Measurements from ENCODE around the gene DKK2. TPM values are rescaled to one million over a fixed set of nuclear protein-coding genes. Genes with fewer than 3 reads are reported as not detected.

The DKK2 gene, protein sequence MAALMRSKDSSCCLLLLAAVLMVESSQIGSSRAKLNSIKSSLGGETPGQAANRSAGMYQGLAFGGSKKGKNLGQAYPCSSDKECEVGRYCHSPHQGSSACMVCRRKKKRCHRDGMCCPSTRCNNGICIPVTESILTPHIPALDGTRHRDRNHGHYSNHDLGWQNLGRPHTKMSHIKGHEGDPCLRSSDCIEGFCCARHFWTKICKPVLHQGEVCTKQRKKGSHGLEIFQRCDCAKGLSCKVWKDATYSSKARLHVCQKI
- not detected in 2 replicates for total RNA-seq

DNA sequence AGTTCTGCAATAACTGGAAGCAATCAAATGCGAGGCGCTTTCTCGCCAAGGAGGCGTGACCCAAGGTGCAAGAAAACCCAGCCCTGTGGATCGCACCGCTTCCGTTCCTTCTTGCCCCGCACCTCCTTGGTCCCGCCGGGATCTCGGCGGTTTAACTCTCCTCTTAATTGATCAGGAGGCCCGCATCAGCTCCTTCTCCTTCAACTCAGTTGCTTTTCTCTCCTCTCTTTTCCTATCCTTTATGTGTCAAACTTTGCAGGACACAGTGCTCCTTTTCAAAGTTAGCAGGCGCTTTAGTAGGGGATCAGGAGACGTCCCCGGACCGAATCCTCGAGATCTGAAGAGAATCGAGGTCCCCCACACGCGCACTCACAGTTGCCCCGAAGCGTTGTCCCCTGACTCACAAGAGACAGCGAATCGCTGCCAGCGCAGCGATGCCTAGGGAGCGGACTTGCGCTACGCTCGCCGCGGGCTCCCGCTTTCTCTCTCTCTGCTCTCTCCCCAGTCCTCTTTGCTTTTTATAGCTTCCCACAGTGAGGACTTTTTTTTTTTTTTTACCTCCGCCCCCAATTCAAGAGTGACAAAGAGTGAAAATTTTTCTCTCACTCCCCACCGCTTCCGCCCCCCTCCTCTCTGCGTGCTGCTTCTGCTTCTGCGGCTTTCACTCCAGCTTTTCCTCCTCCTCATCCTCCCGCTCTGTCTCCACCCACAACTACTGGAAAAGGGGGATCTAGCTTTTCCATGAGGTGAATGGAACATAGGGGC lies at the start of gene DKK2:
DKK2 (minus strand) TSS at position 495 of the 765 bp plus-strand sequence. CDS start 722 bp downstream, outside the sequence.
- Mint-ChIP-seq H3K9me3 (no peaks in the 10 kb centered on the region), H3K27ac (no peak within 1 kb of the TSS), H3K27me3 (ENCODE audit: low read depth) (peaks cover 61% of the 10 kb centered on the region)

DNA sequence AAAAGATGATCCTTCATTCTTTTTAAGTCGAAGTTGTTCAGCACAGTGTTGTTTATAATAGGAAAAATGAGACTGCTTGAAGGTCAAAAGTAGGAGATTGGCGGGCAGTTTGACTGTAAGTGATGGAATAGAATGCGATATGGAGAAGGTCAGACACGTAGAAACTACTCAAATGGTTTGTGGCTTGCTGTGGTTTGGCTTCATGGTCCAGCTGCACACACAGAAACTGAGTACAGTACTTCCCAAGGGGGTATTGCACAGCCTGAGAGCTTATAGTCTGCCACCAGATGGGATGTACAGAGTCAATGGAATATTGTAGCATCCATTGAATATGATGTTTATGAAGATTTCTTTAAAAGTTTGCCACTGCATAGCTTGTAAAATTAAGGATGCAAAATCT lies 41.1 kb upstream of the DKK2 start:
- no peak overlapping the region for H3K27ac Mint-ChIP-seq
- H3K4me1 Mint-ChIP-seq (ENCODE audit: low read depth): no peaks in the 10 kb centered on the region
- H3K36me3 Mint-ChIP-seq (ENCODE audit: low read depth): no peaks in the 10 kb centered on the region
- no peak for DNase-seq (ENCODE audit: low spot score)
- intact Hi-C loops (cut with micrococcal nuclease): no loop called here
- H3K9me3 Mint-ChIP-seq: no peaks in the 10 kb centered on the region
- no peaks in the 10 kb centered on the region for H3K27me3 Mint-ChIP-seq (ENCODE audit: low read depth)
- H3K4me3 Mint-ChIP-seq (ENCODE audit: low read depth): no peak overlapping the region

More for the DNA sequence above, at the start of gene DKK2:
- intact Hi-C loops (cut with micrococcal nuclease): loop anchor here (10.0 kb wide), 1 partner anchor 149 kb away; no protein-coding TSS in a partner anchor
- DNase-seq (ENCODE audit: low spot score): peak; percentile 7
- H3K36me3 Mint-ChIP-seq (ENCODE audit: low read depth): no peaks in the 10 kb centered on the region
- peak within 1 kb of the TSS; percentile 77 for H3K4me3 Mint-ChIP-seq (ENCODE audit: low read depth)
- H3K4me1 Mint-ChIP-seq (ENCODE audit: low read depth): peaks cover 27% of the 10 kb centered on the region

DNA sequence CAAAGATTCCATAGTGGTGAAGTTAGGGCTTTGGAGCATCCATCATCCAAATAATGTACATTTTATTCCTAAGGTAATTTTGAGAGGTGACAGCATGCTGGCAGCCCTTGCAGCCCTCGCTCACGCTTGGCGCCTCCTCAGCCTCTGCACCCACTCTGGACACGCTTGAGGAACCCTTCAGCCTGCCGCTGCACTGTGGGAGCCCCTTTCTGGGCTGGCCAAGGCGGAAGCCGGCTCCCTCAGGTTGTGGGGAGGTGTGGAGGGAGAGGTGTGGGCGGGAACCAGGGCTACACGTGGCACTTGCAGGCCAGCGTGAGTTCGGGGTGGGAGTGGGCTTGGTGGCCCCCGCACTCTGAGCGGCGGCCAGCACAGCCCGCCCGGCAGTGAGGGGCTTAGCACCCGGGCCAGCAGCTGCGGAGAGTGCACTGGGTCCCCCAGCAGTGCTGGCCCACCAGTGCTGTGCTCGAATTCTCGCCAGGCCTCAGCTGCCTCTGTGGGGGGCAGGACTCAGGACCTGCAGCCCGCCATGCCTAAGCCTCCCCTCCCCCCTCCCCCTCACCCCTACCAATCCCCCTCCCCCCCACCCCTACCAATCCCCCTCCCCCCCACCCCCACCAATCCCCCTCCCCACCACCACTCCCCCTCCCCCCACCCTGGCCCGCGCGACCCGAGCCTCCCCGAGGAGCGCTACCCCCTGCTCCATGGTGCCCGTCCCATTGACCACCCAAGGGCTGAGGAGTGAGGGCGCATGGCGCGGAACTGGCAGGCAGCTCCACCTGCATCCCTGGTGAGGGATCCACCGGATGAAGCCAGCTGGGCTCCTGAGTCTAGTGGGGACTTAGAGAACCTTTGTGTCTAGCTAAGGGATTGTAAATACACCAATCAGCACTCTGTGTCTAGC lies 37.0 kb upstream of the DKK2 start:
- no peak for DNase-seq (ENCODE audit: low spot score)
- no peaks in the 10 kb centered on the region for H3K9me3 Mint-ChIP-seq
- no peak overlapping the region for H3K4me3 Mint-ChIP-seq (ENCODE audit: low read depth)
- no peaks in the 10 kb centered on the region for H3K36me3 Mint-ChIP-seq (ENCODE audit: low read depth)
- intact Hi-C loops (cut with micrococcal nuclease): no loop called here
- H3K4me1 Mint-ChIP-seq (ENCODE audit: low read depth): peaks cover 2% of the 10 kb centered on the region
- H3K27ac Mint-ChIP-seq: no peak overlapping the region
- no peaks in the 10 kb centered on the region for H3K27me3 Mint-ChIP-seq (ENCODE audit: low read depth)

DNA sequence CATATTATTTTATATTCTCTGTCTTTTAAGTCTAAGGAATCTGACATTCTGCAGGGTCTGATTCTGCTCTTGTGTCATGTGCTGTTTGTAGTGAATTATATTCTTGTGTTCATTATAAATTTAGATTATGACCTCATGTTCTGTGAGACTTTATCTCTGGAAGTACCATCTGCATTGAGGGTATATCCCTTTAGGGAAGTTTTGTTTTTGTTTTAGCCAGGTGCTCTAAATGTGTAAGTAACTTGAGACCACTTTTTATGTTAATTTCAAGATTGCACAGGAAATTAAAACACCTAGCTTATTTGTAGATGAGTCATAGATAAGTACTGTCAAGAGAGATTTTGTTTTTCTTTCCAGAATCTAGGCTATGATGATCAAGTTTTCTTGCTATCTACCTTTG lies 35.0 kb upstream of the DKK2 start:
- H3K4me3 Mint-ChIP-seq (ENCODE audit: low read depth): no peak overlapping the region
- DNase-seq (ENCODE audit: low spot score): no peak
- peaks cover 2% of the 10 kb centered on the region for H3K4me1 Mint-ChIP-seq (ENCODE audit: low read depth)
- no peaks in the 10 kb centered on the region for H3K27me3 Mint-ChIP-seq (ENCODE audit: low read depth)
- no peak overlapping the region for H3K27ac Mint-ChIP-seq
- H3K36me3 Mint-ChIP-seq (ENCODE audit: low read depth): no peaks in the 10 kb centered on the region
- H3K9me3 Mint-ChIP-seq: no peaks in the 10 kb centered on the region
- intact Hi-C loops (cut with micrococcal nuclease): no loop called here

DNA sequence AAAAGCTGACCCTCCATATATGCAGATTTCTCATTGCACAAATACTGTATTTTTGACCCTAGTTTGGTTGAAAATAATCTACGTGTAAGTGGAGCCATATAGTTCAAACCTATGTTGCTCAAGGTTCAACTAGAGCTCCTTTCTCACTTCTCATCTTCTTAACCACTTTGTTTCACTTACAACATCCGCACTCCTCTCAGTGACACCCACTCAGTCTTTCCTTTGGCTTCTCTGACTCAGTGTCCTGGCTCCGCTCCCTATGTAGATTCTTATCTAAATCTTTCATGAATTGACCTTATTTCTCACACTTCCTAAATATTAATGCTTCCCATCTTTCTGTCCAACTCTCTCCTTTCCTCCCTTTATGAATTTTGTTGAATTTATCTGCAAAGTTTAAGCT lies 32.9 kb upstream of the DKK2 start:
- no peaks in the 10 kb centered on the region for H3K36me3 Mint-ChIP-seq (ENCODE audit: low read depth)
- peaks cover 2% of the 10 kb centered on the region for H3K4me1 Mint-ChIP-seq (ENCODE audit: low read depth)
- no peaks in the 10 kb centered on the region for H3K9me3 Mint-ChIP-seq
- no peak overlapping the region for H3K4me3 Mint-ChIP-seq (ENCODE audit: low read depth)
- no peak overlapping the region for H3K27ac Mint-ChIP-seq
- intact Hi-C loops (cut with micrococcal nuclease): no loop called here
- DNase-seq (ENCODE audit: low spot score): no peak
- no peaks in the 10 kb centered on the region for H3K27me3 Mint-ChIP-seq (ENCODE audit: low read depth)

DNA sequence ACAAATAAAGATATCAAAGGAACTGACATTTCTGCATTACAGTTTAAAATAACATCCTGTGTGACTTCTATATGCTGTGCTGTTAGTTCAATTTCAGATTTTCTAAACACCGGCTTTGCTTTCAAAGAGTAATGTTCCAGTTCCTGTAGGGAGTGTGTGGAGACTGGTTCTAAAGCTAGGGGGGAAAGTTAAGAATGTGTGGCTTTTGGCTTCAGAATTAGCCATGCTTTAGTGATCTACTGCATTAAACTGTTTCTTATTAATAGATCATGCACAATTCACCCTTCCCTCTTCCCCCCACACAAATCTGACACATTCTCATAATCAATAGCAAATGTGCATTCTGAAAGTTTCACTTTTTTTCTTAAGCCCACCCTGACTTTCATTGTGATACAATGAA lies 32.0 kb upstream of the DKK2 start:
- DNase-seq (ENCODE audit: low spot score): no peak
- peaks cover 2% of the 10 kb centered on the region for H3K4me1 Mint-ChIP-seq (ENCODE audit: low read depth)
- H3K27me3 Mint-ChIP-seq (ENCODE audit: low read depth): no peaks in the 10 kb centered on the region
- H3K36me3 Mint-ChIP-seq (ENCODE audit: low read depth): no peaks in the 10 kb centered on the region
- no peak overlapping the region for H3K4me3 Mint-ChIP-seq (ENCODE audit: low read depth)
- no peaks in the 10 kb centered on the region for H3K9me3 Mint-ChIP-seq
- intact Hi-C loops (cut with micrococcal nuclease): no loop called here
- H3K27ac Mint-ChIP-seq: no peak overlapping the region

DNA sequence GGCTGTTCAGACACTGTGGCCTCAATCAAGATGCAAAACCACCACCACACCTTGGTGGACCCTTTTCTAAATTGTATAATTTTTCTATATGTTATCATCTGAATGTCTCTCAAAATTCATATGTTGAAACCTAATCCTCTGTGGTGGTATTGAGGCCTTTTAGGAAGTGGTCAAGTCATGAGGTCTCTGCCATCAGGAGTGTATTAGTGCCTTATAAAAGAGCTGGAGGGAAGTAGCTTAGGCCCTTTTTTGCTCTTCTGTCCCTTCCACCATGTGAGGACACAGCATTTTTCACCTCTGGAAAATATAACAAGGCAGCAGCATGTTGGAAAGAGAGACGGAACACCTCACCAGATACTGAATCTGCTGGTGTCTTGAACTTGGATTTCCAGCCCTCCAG lies 30.5 kb upstream of the DKK2 start:
- H3K4me3 Mint-ChIP-seq (ENCODE audit: low read depth): no peak overlapping the region
- intact Hi-C loops (cut with micrococcal nuclease): no loop called here
- no peak overlapping the region for H3K27ac Mint-ChIP-seq
- H3K27me3 Mint-ChIP-seq (ENCODE audit: low read depth): no peaks in the 10 kb centered on the region
- peaks cover 2% of the 10 kb centered on the region for H3K4me1 Mint-ChIP-seq (ENCODE audit: low read depth)
- H3K9me3 Mint-ChIP-seq: no peaks in the 10 kb centered on the region
- no peaks in the 10 kb centered on the region for H3K36me3 Mint-ChIP-seq (ENCODE audit: low read depth)
- no peak for DNase-seq (ENCODE audit: low spot score)

DNA sequence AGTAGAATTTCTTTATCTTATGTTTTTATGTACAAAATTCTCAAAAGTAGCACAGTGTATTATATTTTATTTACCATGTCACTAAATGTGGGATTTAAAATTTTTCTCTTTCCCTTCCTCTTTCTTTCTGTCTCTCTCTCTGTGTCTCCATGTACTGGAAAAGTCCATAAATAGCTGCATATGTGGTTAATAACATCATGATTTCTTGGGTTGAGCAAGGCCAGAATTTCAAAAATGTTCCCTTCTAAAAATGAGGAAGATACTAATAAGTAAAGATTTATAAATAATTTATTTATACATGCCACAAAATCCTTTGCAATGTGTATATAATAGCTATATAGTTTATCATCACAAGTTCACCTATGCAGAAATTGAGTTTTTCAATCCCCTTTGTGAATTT lies 29.1 kb upstream of the DKK2 start:
- H3K36me3 Mint-ChIP-seq (ENCODE audit: low read depth): no peaks in the 10 kb centered on the region
- no peaks in the 10 kb centered on the region for H3K27me3 Mint-ChIP-seq (ENCODE audit: low read depth)
- H3K4me3 Mint-ChIP-seq (ENCODE audit: low read depth): no peak overlapping the region
- DNase-seq (ENCODE audit: low spot score): no peak
- no peak overlapping the region for H3K27ac Mint-ChIP-seq
- H3K4me1 Mint-ChIP-seq (ENCODE audit: low read depth): peaks cover 2% of the 10 kb centered on the region
- H3K9me3 Mint-ChIP-seq: no peaks in the 10 kb centered on the region
- intact Hi-C loops (cut with micrococcal nuclease): no loop called here

DNA sequence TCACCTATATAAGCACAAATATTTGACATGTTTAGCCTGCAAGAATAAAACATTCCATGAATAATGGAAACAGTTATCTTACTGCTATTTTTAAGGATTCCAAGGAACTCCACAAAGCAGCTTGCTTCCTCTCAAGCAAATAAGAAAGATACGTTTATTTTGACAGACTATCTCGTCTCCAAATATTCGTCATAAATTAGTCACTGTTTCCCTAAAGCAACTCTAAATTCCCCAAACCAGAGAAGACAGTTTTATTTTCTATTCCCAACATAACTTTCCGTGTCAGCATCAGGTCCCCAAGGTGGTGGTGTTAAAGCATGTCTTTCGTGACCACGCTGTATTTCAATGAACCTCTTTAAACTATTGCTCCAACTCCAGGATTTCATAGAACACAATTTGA lies 24.3 kb upstream of the DKK2 start:
- no peaks in the 10 kb centered on the region for H3K4me1 Mint-ChIP-seq (ENCODE audit: low read depth)
- H3K9me3 Mint-ChIP-seq: no peaks in the 10 kb centered on the region
- H3K36me3 Mint-ChIP-seq (ENCODE audit: low read depth): no peaks in the 10 kb centered on the region
- intact Hi-C loops (cut with micrococcal nuclease): no loop called here
- no peaks in the 10 kb centered on the region for H3K27me3 Mint-ChIP-seq (ENCODE audit: low read depth)
- DNase-seq (ENCODE audit: low spot score): no peak
- no peak overlapping the region for H3K4me3 Mint-ChIP-seq (ENCODE audit: low read depth)
- H3K27ac Mint-ChIP-seq: no peak overlapping the region

DNA sequence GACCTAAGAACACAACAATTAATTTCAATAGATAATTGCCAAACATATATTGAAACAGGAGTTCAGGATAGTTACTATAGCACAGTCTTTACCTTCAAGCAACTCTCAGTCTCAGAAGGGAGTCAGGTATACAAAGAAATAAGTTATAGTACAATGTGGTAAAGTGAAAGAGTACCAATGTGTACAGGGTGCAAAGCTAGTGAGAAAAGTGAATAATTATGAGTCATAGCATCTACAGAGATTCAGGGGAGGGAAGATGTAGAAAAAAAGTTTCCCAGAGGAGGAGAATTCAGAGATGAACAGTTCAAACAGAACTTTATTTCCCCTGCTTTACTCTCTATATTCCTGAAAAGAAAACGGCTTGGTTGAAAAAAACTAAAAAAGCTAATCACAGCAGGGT lies 22.7 kb upstream of the DKK2 start:
- Mint-ChIP-seq H3K27ac (no peak overlapping the region), H3K9me3 (no peaks in the 10 kb centered on the region), H3K36me3 (ENCODE audit: low read depth) (no peaks in the 10 kb centered on the region), H3K27me3 (ENCODE audit: low read depth) (no peaks in the 10 kb centered on the region), H3K4me1 (ENCODE audit: low read depth) (no peaks in the 10 kb centered on the region), H3K4me3 (ENCODE audit: low read depth) (no peak overlapping the region)
- intact Hi-C loops (cut with micrococcal nuclease): no loop called here
- DNase-seq (ENCODE audit: low spot score): no peak

DNA sequence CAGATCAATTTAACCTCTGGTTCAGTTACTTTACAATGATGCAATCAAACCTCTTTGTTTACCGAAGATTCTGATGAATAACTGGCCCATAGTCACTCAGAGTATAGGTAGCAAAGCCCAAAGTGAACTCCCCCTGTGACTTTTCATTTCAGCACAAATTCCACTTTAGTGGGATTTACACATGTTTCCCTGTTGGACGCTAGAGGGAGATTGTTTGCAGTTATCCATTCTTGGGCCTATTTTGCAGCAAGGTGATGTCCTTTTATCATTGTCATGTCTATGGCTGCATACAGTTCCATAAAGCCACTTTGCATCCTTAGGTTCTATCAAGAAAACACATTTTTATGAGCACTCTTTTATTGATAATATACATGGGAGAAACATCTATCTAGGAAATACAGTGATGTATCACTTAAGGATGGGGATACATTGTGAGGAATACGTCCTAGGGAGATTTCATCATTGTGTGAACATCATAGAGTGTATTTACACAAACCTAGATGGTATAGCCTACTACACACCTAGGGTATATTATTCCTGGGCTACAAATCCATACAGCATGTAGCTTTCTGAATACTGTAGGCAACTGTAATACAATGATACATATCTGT lies 14.5 kb upstream of the DKK2 start:
- peaks cover 12% of the 10 kb centered on the region for H3K9me3 Mint-ChIP-seq
- no peaks in the 10 kb centered on the region for H3K27me3 Mint-ChIP-seq (ENCODE audit: low read depth)
- H3K27ac Mint-ChIP-seq: no peak overlapping the region
- intact Hi-C loops (cut with micrococcal nuclease): no loop called here
- no peaks in the 10 kb centered on the region for H3K36me3 Mint-ChIP-seq (ENCODE audit: low read depth)
- no peak for DNase-seq (ENCODE audit: low spot score)
- H3K4me1 Mint-ChIP-seq (ENCODE audit: low read depth): no peaks in the 10 kb centered on the region
- H3K4me3 Mint-ChIP-seq (ENCODE audit: low read depth): no peak overlapping the region

DNA sequence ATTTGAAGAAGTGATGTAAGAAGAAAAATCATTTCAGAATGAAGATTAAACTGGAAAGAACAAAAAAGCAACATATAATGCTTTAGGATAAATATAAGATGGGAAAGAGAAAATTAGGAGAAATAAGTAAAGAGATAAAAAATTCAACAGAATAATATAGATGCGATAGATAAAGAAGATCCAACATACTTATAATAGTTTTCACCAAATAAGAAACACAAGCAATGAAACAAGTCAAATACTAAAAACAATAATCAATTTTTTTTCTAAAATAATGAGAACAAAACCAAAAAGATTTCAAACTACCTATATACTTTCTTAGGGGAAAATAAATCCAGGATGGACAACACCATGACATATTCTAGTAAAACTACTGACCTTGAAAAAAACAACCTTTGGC lies 10.1 kb upstream of the DKK2 start:
- no peaks in the 10 kb centered on the region for H3K4me1 Mint-ChIP-seq (ENCODE audit: low read depth)
- H3K27me3 Mint-ChIP-seq (ENCODE audit: low read depth): peaks cover 2% of the 10 kb centered on the region
- intact Hi-C loops (cut with micrococcal nuclease): no loop called here
- DNase-seq (ENCODE audit: low spot score): no peak
- no peak overlapping the region for H3K4me3 Mint-ChIP-seq (ENCODE audit: low read depth)
- no peaks in the 10 kb centered on the region for H3K36me3 Mint-ChIP-seq (ENCODE audit: low read depth)
- peaks cover 14% of the 10 kb centered on the region for H3K9me3 Mint-ChIP-seq
- H3K27ac Mint-ChIP-seq: no peak overlapping the region

All from activated T-helper 2 cell treated with anti-CD3 and anti-CD28 coated beads, Interferon-gamma antibody, Interleukin-2, Interleukin-4, amounts not matched to agents 10 μg/mL and 5 μg/mL and 100 μg/mL, durations not matched to agents 14 hours and 24 hours and 36 hours (primary cell).